ENCODE results near the gene DIP2C.
A peak's percentile ranks its signal among the peaks of the same experiment; 100 is the strongest.
"Not testable (repeated sequence)": the region's sequence is repeated elsewhere in the genome, so short reads cannot be mapped to it uniquely, and the experiment has no call there.

The DIP2C gene

GRCh38 chr10:488081-488932 is 201.2 kb downstream of the DIP2C start:
- no peak for DNase-seq

- DNase-seq: no peak
These were observed 202.7 kb downstream of the DIP2C start for GRCh38 chr10:486666-487322.

GRCh38 chr10:486206-486605 is 203.3 kb downstream of the DIP2C start:
- DNase-seq: no peak

- no peak for DNase-seq
These were observed 203.7 kb downstream of the DIP2C start for GRCh38 chr10:485776-486175.

GRCh38 chr10:484925-485661 is 204.4 kb downstream of the DIP2C start:
- no peak for DNase-seq

GRCh38 chr10:484441-484924 is 205.0 kb downstream of the DIP2C start:
- no peak for DNase-seq

GRCh38 chr10:483261-483660 is 206.2 kb downstream of the DIP2C start:
- no peak for DNase-seq

- DNase-seq: no peak
These were observed 206.6 kb downstream of the DIP2C start for GRCh38 chr10:482848-483247.

- no peak for DNase-seq
These were observed 207.4 kb downstream of the DIP2C start for GRCh38 chr10:482051-482501.

- DNase-seq: no peak
These were observed 207.8 kb downstream of the DIP2C start for GRCh38 chr10:481628-482027.

GRCh38 chr10:480928-481552 is 208.4 kb downstream of the DIP2C start:
- peak; percentile 3 for DNase-seq

GRCh38 chr10:480498-480927 is 209.0 kb downstream of the DIP2C start:
- DNase-seq: no peak

- not testable (repeated sequence) for DNase-seq
These were observed 209.6 kb downstream of the DIP2C start for GRCh38 chr10:479706-480497.

- no peak for DNase-seq
These were observed 210.8 kb downstream of the DIP2C start for GRCh38 chr10:478471-479245.

GRCh38 chr10:477620-478019 is 211.8 kb downstream of the DIP2C start:
- no peak for DNase-seq

GRCh38 chr10:476455-476780 is 213.1 kb downstream of the DIP2C start:
- DNase-seq: no peak

- no peak for DNase-seq
These were observed 213.6 kb downstream of the DIP2C start for GRCh38 chr10:475709-476454.

- no peak for DNase-seq
These were observed 214.5 kb downstream of the DIP2C start for GRCh38 chr10:474946-475345.

GRCh38 chr10:474406-474805 is 215.1 kb downstream of the DIP2C start:
- no peak for DNase-seq

GRCh38 chr10:472241-472910 is 217.1 kb downstream of the DIP2C start:
- DNase-seq: no peak
